GM23338 (cell line): Measurements from ENCODE around the gene PHACTR1. TPM values are rescaled to one million over a fixed set of nuclear protein-coding genes. Genes with fewer than 3 reads are reported as not detected.

Experiments used
- ATAC-seq: fragments of 200-7000 bp; cut with Tn5 transposase; 3 replicates; pipeline ENCODE4 v1.9.1; 2020
- DNase-seq: peaks from one replicate; pipeline ENCODE4 v3.0.0-alpha.2; 2015; ENCODE audit warnings: low spot score
- H2AFZ ChIP-seq: fragments of 200-600 bp; sonication (generic); 2 replicates; pipeline ENCODE4 v1.8.0; 2016; ENCODE audit warnings: antibody characterized with exemption, mild to moderate bottlenecking, moderate library complexity
- H3F3A ChIP-seq: fragments of 200-600 bp; sonication (generic); replicated peaks from 2 replicates; pipeline ENCODE4 v1.8.0; 2017; ENCODE audit warnings: antibody characterized with exemption, mixed run types, low read depth
- H3K27ac ChIP-seq: fragments of 200-600 bp; sonication (generic); 2 replicates; pipeline ENCODE4 v1.6.1; 2016; ENCODE audit warnings: low read depth
- H3K27me3 ChIP-seq: fragments of 200-600 bp; sonication (generic); 2 replicates; pipeline ENCODE4 v1.8.0; 2016; ENCODE audit warnings: mild to moderate bottlenecking, mixed run types, moderate library complexity; ENCODE audit not compliant: insufficient read depth
- H3K36me3 ChIP-seq: fragments of 200-600 bp; sonication (generic); 2 replicates; pipeline ENCODE4 v1.8.0; 2016; ENCODE audit warnings: mild to moderate bottlenecking; ENCODE audit not compliant: insufficient read depth
- H3K4me1 ChIP-seq: fragments of 200-600 bp; sonication (generic); 2 replicates; pipeline ENCODE4 v1.8.0; 2016; ENCODE audit warnings: mild to moderate bottlenecking, moderate library complexity; ENCODE audit not compliant: insufficient read depth
- H3K4me2 ChIP-seq: fragments of 200-600 bp; sonication (generic); 2 replicates; pipeline ENCODE4 v1.7.1; 2017; ENCODE audit warnings: mixed run types
- H3K4me3 ChIP-seq: fragments of 200-600 bp; sonication (generic); 2 replicates; pipeline ENCODE4 v1.6.1; 2016; ENCODE audit warnings: mixed run types
- H3K79me2 ChIP-seq: fragments of 200-600 bp; sonication (generic); replicated peaks from 2 replicates; pipeline ENCODE4 v1.8.0; 2017; ENCODE audit warnings: mild to moderate bottlenecking; ENCODE audit not compliant: insufficient read depth
- H3K9me2 ChIP-seq: fragments of 200-600 bp; sonication (generic); 2 replicates; pipeline ENCODE4 v1.8.0; 2017; ENCODE audit not compliant: insufficient read depth
- H4K20me1 ChIP-seq: fragments of 200-600 bp; sonication (generic); replicated peaks from 2 replicates; pipeline ENCODE4 v1.8.0; 2017; ENCODE audit warnings: mild to moderate bottlenecking; ENCODE audit not compliant: insufficient read depth
- H3K27ac Mint-ChIP-seq: 2 replicates; pipeline ENCODE4 v1.8.0; 2020; ENCODE audit warnings: inconsistent platforms, mild to moderate bottlenecking, moderate library complexity, mixed read lengths
- H3K27me3 Mint-ChIP-seq: 3 replicates; pipeline ENCODE4 v1.8.0; 2022; ENCODE audit warnings: low read depth, mild to moderate bottlenecking, moderate library complexity, mixed read lengths, inconsistent platforms; ENCODE audit not compliant: insufficient read depth, poor library complexity
- H3K36me3 Mint-ChIP-seq: 3 replicates; pipeline ENCODE4 v1.8.0; 2021; ENCODE audit warnings: low read depth, mild to moderate bottlenecking, inconsistent platforms, moderate library complexity, mixed read lengths
- H3K4me1 Mint-ChIP-seq: 3 replicates; pipeline ENCODE4 v1.8.0; 2020; ENCODE audit warnings: mild to moderate bottlenecking, inconsistent platforms, mixed read lengths
- H3K4me3 Mint-ChIP-seq: 3 replicates; pipeline ENCODE4 v1.8.0; 2021; ENCODE audit warnings: moderate library complexity, mild to moderate bottlenecking, inconsistent platforms, mixed read lengths
- H3K9me3 Mint-ChIP-seq: 3 replicates; pipeline ENCODE4 v1.8.0; 2020; ENCODE audit warnings: moderate library complexity, mild to moderate bottlenecking, inconsistent platforms, mixed read lengths
- EZH2phosphoT487 ChIP-seq: fragments of 200-600 bp; sonication (generic); IDR thresholded peaks from one replicate; pipeline ENCODE4 v1.8.1; 2018; ENCODE audit warnings: antibody characterized with exemption; ENCODE audit not compliant: unreplicated experiment
- STAT1 ChIP-seq: IDR thresholded peaks from one replicate; pipeline ENCODE4 v1.6.1; 2016; ENCODE audit warnings: antibody characterized with exemption; ENCODE audit not compliant: unreplicated experiment
- ZNF114 ChIP-seq: fragments of 250-450 bp; sonication (Bioruptor Pico); IDR thresholded peaks from 2 replicates; pipeline ENCODE4 v1.5.0; 2020; ENCODE audit warnings: mild to moderate bottlenecking, moderate library complexity
- ZNF331 ChIP-seq: fragments of 250-450 bp; sonication (Bioruptor Pico); IDR thresholded peaks from 2 replicates; pipeline ENCODE4 v1.5.0; 2020; ENCODE audit warnings: low read depth, mild to moderate bottlenecking, moderate library complexity
- polyA plus RNA-seq: library from polyadenylated mRNA; unstranded; fragments of >200 nt; fragmentation: Nextera tagmentation; extraction: Ambion mirVana; gene quantifications from 2 replicates; pipeline ENCODE4 v1.2.1, GENCODE V29; 2016
- total RNA-seq: library from RNA; depleted of rRNA; stranded (reverse); fragments of >200 nt; shearing (Covaris generic); gene quantifications from 2 replicates; pipeline ENCODE4 v1.2.3, GENCODE V29; 2014
- TF ChIP-seq, protein P1 (sequence below): fragments of 250-450 bp; sonication (Bioruptor Pico); IDR thresholded peaks from 2 replicates; pipeline ENCODE4 v1.5.0; 2020; ENCODE audit warnings: mild to moderate bottlenecking, moderate library complexity
- TF ChIP-seq, protein P2 (sequence below): IDR thresholded peaks from one replicate; pipeline ENCODE4 v1.6.1; 2018; ENCODE audit warnings: antibody characterized with exemption; ENCODE audit not compliant: unreplicated experiment

Gene PHACTR1
- total and polyA plus RNA-seq, 2 experiments from 2014 or later, result 5.9 to 19.3 TPM

DNA sequence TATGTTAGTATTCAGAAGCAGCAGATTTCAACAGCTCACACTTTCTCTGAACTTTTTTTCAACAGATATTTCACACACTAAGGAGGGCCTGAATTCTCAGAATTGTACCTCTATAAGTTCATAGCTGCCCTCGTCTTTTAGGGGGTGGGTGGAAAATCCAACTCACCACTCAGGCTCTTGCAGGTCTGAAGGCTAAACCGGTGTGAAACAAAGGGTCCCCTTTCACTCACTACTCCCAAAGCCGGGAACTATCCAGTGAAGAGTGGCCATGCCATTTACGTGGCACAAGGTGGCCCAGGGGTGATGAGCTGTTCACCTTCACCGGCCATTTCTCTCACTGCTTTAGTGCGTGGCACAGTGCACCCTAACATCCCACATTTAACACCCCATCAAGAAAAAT lies 587.5 kb downstream of the PHACTR1 start:
- Histone ChIP-seq H3F3A (no peaks in the 10 kb centered on the region), H4K20me1 (peaks cover 5% of the 10 kb centered on the region; the same call in 1 of the 2 replicates), H3K4me3 (no peak overlapping the region), H3K27me3 (no peaks in the 10 kb centered on the region), H3K36me3 (peaks cover 34% of the 10 kb centered on the region), H3K4me2 (no peak overlapping the region), H3K79me2 (no peaks in the 10 kb centered on the region; the same call in 1 of the 2 replicates), H3K27ac (no peak overlapping the region), H3K4me1 (no peaks in the 10 kb centered on the region), H2AFZ (no peak overlapping the region), H3K9me2 (no peaks in the 10 kb centered on the region)
- peaks cover 58% of the 10 kb centered on the region for H3K36me3 Mint-ChIP-seq
- ATAC-seq (no peak), DNase-seq (no peak)
- H3K9me3 Mint-ChIP-seq, result no peaks in the 10 kb centered on the region
- no peaks in the 10 kb centered on the region for H3K4me1 Mint-ChIP-seq
- H3K4me3 Mint-ChIP-seq, result no peak overlapping the region
- TF ChIP-seq ZNF331 (CRISPR knock-in tag) (no peak), EZH2phosphoT487 (no peak), STAT1 (no peak), ZNF114 (CRISPR knock-in tag) (no peak)
- TF ChIP-seq, protein P1, sequence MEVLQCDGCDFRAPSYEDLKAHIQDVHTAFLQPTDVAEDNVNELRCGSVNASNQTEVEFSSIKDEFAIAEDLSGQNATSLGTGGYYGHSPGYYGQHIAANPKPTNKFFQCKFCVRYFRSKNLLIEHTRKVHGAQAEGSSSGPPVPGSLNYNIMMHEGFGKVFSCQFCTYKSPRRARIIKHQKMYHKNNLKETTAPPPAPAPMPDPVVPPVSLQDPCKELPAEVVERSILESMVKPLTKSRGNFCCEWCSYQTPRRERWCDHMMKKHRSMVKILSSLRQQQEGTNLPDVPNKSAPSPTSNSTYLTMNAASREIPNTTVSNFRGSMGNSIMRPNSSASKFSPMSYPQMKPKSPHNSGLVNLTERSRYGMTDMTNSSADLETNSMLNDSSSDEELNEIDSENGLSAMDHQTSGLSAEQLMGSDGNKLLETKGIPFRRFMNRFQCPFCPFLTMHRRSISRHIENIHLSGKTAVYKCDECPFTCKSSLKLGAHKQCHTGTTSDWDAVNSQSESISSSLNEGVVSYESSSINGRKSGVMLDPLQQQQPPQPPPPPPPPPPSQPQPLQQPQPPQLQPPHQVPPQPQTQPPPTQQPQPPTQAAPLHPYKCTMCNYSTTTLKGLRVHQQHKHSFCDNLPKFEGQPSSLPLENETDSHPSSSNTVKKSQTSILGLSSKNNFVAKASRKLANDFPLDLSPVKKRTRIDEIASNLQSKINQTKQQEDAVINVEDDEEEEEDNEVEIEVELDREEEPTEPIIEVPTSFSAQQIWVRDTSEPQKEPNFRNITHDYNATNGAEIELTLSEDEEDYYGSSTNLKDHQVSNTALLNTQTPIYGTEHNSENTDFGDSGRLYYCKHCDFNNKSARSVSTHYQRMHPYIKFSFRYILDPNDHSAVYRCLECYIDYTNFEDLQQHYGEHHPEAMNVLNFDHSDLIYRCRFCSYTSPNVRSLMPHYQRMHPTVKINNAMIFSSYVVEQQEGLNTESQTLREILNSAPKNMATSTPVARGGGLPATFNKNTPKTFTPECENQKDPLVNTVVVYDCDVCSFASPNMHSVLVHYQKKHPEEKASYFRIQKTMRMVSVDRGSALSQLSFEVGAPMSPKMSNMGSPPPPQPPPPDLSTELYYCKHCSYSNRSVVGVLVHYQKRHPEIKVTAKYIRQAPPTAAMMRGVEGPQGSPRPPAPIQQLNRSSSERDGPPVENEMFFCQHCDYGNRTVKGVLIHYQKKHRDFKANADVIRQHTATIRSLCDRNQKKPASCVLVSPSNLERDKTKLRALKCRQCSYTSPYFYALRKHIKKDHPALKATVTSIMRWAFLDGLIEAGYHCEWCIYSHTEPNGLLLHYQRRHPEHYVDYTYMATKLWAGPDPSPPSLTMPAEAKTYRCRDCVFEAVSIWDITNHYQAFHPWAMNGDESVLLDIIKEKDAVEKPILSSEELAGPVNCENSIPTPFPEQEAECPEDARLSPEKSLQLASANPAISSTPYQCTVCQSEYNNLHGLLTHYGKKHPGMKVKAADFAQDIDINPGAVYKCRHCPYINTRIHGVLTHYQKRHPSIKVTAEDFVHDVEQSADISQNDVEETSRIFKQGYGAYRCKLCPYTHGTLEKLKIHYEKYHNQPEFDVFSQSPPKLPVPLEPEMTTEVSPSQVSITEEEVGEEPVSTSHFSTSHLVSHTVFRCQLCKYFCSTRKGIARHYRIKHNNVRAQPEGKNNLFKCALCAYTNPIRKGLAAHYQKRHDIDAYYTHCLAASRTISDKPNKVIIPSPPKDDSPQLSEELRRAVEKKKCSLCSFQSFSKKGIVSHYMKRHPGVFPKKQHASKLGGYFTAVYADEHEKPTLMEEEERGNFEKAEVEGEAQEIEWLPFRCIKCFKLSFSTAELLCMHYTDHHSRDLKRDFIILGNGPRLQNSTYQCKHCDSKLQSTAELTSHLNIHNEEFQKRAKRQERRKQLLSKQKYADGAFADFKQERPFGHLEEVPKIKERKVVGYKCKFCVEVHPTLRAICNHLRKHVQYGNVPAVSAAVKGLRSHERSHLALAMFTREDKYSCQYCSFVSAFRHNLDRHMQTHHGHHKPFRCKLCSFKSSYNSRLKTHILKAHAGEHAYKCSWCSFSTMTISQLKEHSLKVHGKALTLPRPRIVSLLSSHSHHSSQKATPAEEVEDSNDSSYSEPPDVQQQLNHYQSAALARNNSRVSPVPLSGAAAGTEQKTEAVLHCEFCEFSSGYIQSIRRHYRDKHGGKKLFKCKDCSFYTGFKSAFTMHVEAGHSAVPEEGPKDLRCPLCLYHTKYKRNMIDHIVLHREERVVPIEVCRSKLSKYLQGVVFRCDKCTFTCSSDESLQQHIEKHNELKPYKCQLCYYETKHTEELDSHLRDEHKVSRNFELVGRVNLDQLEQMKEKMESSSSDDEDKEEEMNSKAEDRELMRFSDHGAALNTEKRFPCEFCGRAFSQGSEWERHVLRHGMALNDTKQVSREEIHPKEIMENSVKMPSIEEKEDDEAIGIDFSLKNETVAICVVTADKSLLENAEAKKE, result no peak
- TF ChIP-seq, protein P2, sequence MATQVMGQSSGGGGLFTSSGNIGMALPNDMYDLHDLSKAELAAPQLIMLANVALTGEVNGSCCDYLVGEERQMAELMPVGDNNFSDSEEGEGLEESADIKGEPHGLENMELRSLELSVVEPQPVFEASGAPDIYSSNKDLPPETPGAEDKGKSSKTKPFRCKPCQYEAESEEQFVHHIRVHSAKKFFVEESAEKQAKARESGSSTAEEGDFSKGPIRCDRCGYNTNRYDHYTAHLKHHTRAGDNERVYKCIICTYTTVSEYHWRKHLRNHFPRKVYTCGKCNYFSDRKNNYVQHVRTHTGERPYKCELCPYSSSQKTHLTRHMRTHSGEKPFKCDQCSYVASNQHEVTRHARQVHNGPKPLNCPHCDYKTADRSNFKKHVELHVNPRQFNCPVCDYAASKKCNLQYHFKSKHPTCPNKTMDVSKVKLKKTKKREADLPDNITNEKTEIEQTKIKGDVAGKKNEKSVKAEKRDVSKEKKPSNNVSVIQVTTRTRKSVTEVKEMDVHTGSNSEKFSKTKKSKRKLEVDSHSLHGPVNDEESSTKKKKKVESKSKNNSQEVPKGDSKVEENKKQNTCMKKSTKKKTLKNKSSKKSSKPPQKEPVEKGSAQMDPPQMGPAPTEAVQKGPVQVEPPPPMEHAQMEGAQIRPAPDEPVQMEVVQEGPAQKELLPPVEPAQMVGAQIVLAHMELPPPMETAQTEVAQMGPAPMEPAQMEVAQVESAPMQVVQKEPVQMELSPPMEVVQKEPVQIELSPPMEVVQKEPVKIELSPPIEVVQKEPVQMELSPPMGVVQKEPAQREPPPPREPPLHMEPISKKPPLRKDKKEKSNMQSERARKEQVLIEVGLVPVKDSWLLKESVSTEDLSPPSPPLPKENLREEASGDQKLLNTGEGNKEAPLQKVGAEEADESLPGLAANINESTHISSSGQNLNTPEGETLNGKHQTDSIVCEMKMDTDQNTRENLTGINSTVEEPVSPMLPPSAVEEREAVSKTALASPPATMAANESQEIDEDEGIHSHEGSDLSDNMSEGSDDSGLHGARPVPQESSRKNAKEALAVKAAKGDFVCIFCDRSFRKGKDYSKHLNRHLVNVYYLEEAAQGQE, result no peak
- H3K27me3 Mint-ChIP-seq, result peaks cover 4% of the 10 kb centered on the region
- H3K27ac Mint-ChIP-seq, result no peak overlapping the region
